HG03025 (cell line): ENCODE results near the gene VASP.

Experiments used
- ATAC-seq: cut with Tn5 transposase; IDR thresholded peaks from one replicate; pipeline ENCODE4 v1.9.1; 2021; ENCODE audit warnings: mild to moderate bottlenecking, moderate library complexity; ENCODE audit not compliant: unreplicated experiment, low FRiP score

VASP gene

DNA sequence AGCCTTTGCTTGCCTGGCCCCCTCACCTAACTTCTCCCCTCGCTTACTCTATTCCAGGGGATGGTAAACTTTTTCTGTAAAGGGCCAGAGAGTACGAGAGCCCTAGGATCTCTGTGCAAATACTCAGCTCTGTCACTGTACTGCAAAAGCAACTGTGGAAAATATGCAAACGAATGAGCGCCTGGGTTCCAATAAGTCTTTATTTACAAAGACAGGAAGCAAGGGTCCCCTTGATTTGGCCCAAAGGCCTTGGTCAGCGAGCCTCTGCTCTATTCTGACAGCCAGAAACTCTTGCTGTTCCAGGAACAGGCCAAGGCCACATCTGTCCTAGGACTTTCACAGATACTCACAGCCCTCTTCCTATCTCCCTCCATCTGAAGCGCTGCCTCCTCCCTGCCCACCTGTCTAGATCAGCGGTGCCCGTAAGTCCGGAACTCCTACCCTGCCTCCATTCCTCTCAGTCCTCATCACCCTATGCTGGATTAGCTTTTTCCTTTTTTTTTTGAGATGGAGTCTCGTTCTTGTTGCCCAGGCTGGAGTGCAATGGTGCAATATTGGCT lies 40.0 kb downstream of the VASP start:
- no peak for ATAC-seq

DNA sequence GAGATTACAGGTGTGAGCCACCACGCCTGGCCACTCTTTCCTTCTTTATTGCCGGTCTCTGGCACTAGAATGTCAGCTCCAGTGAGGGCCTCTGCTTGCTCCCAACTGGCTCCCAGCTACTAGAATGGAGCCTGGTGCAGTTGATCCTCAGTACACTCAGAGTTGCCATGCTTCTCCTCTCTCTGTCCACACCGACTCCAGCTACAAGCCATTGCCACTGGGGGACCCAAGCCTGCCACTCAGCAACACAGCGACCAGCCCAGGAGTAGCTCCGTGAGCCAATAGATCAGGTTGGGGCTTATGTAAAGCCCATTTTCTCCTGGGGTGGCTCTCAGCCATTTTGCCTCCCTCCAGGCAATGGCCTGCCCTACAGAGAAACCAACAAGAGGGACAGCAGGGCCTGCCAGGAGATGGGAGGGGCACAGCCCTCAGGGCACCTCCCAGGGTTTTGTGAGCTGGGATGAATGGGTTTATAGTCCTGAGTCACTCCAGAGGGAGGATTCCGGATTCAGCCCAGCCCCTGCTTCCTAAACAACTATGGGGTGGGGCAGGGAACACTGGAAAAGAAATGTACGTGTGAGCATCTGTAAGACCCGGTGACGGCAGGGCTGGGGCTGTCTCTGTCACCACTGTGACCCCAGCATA lies 40.8 kb downstream of the VASP start:
- ATAC-seq, result no peak

DNA sequence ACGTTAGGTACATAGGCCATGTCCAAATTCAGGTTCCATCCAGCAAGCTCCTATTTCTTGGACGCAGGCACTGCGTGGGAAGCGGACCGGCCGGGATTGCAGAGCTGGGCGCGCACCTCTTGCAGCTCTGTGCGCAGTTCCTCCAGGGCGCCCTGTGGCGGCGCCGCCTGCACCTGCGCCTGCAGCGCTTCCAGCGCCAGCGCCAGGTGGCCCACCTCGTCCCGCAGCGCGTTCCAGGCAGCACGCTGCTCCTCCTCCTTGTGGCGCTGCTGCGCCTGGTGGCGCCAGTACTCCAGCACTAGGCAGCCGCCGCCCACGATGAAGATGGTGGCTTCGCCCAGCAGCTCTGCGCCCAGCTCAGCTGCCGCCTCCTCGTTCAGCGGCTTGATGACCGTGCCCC lies 46.2 kb downstream of the VASP start:
- no peak for ATAC-seq

- no peak for ATAC-seq
Observed at GRCh38 chr19:45554481-45554880, 47.2 kb downstream of the VASP start.

DNA sequence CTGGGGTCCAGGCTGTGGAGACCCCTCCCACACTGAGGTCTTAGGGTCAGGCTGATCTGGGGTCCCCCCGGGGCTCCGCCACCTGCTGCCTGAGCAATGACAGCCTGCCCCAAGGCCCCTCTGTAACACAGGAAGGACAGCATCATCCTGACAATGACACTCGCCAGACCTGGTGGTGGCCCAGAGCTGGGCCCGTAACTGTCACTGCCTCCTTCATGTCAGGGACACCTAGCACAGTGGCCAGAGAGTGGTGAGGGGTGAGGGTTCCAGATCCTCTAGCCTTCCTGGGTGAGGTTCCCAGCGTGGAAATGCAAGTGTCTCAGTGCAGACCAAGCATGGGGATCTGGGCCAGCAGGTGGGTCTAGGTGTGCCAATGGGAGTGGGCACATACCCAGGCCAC lies 49.6 kb downstream of the VASP start:
- no peak for ATAC-seq

DNA sequence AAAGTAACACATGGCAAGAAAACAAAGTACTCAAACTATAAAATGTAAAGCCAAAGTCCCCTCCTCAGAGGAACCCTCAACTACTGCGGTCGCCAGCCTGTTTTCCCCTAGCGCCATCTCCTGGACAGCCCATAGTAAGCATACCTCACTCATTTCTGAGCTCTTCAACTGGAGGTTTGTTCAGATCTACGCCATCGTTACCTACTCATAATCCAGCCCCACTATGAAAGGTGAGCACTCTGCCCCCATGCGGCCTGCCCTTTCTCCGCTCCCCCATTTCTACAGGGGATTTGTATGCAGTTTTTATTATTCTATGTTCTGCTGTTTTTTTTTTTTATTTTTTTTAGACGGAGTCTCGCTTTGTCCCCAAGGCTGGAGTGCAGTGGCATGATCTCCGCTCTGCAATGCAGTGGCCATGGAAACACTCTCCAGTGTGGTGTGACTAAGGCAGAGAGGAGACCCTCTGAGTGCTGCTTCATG lies 51.2 kb downstream of the VASP start:
- no peak for ATAC-seq

DNA sequence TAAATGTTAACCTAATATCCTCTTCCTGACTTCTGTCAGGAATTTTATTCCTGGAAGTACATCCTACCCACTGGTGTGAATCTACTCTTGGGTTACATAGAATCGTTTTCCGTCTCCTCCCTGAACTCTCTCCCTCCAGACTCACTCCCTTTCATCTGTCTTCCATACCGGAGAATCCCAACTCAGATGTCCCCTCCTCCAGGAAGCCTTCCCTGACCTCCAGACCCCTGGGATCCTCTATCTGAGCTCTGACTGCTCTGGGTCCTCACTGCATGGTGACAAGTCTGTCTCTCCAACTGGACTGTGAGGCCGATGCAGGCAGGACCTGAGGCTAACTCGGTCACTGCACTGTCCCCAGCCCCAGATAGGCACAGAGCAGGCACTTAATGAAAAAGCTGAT lies 52.8 kb downstream of the VASP start:
- no peak for ATAC-seq

GRCh38 chr19:45560686-45561085 lies 53.4 kb downstream of the VASP start:
- ATAC-seq, result no peak

GRCh38 chr19:45564131-45564780 lies 57.0 kb downstream of the VASP start:
- no peak for ATAC-seq

GRCh38 chr19:45567609-45568008 lies 60.3 kb downstream of the VASP start:
- ATAC-seq, result no peak

DNA sequence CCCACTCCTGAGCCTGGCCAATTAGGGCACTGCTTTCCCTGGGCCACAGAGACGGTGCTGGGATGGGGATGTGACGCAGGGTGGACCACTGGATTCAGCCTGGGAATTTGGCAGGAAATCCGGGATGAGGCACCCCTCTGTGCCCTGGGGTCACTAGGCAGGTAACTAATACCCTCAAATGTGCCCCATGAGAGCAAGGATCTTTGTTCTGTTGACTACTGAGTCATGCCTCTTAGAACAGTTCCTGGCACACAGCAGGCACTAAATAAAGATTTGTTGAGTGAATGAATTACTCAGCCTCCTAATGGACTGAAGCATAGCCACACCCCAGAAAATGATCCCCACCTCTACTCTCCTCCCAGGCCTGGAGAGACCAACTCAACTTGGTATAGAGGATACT lies 61.5 kb downstream of the VASP start:
- ATAC-seq, result no peak

DNA sequence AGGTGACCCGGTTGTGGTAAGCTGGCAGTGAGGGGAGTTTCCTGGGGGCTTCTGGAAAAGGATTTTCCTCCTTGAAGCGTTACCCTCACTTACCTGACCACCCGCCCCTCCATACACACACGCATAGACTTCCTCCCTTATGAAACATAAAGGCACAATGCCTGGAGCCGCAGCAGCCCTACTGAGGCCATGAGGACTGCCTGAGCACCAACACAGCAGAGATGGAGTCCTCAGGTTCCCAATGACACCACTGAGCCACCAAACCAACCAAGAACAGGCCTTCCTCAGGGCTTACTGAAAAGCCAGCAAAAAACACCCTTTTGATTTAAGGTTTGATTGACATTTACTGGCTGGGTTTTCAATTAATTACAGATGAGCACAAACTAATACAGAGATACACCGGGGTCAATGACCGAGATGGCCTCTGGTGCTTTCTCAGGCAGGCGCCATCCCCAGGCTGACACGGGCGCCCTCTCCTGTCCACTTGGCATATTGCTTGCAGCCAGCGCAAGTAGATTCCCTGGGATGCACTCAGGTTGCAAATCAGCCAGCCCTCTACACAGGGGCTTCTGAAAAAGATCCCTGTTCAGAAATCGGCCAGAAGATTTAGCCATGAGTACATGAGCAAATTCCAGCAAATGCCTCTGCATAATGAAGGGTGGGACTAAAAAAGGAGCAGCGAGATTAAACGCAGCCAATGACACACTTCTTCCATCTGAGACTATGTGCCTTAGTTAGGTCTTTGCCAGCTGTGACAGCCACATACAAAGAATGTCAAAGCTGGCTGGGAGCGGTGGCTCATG lies 62.5 kb downstream of the VASP start:
- no peak for ATAC-seq

GRCh38 chr19:45571457-45572220 lies 64.4 kb downstream of the VASP start:
- no peak for ATAC-seq

DNA sequence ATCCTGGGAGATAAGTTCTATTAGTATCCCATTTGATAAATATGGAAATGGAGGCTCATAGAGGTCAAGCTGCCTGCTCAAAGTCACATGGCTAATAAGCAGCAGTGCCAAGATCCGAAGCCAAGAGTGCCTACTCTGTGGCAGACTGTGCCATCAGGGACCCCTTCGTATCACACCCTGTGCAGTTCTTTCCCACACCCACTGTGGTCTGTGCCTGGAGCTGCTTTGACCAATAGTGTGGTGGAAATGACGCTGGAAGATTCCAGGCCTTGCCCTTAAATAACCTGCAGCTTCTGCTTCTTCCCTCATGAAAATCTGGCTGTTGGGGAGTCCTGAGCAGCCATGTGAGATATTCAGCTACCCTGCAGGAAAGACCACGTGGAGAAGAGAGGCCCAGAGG lies 67.2 kb downstream of the VASP start:
- ATAC-seq, result no peak

- ATAC-seq, result no peak
Observed at GRCh38 chr19:45575216-45575615, 67.9 kb downstream of the VASP start.
